WTC11 (cell line): ENCODE data around the gene TMC4. TPM values are rescaled to one million over a fixed set of nuclear protein-coding genes. Genes with fewer than 3 reads are reported as not detected.

Source experiments
- ATAC-seq: fragments of 200-7000 bp; cut with Tn5 transposase; 2 replicates; pipeline ENCODE4 v1.10.0; 2021; ENCODE audit warnings: mild to moderate bottlenecking, moderate library complexity
- CTCF ChIA-PET: fragments of 300-600 bp; sonication (Branson Sonifier 250); formaldehyde crosslinking; loops from one replicate; lab custom pipeline; 2021; ENCODE audit warnings: antibody characterized with exemption; lab: Charles Lee
- POLR2A ChIA-PET: fragments of 350-600 bp; sonication (Branson Sonifier 250); formaldehyde crosslinking; loops from one replicate; lab custom pipeline; 2021; ENCODE audit warnings: antibody characterized with exemption; lab: Charles Lee
- DNase-seq: peaks from one replicate; pipeline ENCODE4 v3.0.0; 2021; ENCODE audit warnings: low spot score
- H3K27ac Mint-ChIP-seq: 2 replicates; pipeline ENCODE4 v1.8.0; 2021; ENCODE audit warnings: mixed read lengths
- H3K27me3 Mint-ChIP-seq: 2 replicates; pipeline ENCODE4 v1.8.0; 2021; ENCODE audit warnings: low read depth, mild to moderate bottlenecking, moderate library complexity, mixed read lengths
- H3K36me3 Mint-ChIP-seq: 2 replicates; pipeline ENCODE4 v1.8.0; 2021; ENCODE audit warnings: mixed read lengths
- H3K4me1 Mint-ChIP-seq: 2 replicates; pipeline ENCODE4 v1.8.0; 2022; ENCODE audit warnings: mixed read lengths
- H3K4me3 Mint-ChIP-seq: 2 replicates; pipeline ENCODE4 v1.8.0; 2021; ENCODE audit warnings: mild to moderate bottlenecking, moderate library complexity, mixed read lengths
- H3K9me3 Mint-ChIP-seq: 2 replicates; pipeline ENCODE4 v1.8.0; 2021; ENCODE audit warnings: mixed read lengths
- AFF4 ChIP-seq: sonication (generic); formaldehyde crosslinking; IDR thresholded peaks from 2 replicates; pipeline ENCODE4 v1.8.1; 2023; ENCODE audit warnings: mild to moderate bottlenecking, missing genetic modification reagents, borderline replicate concordance
- ATF6 ChIP-seq: sonication (generic); formaldehyde crosslinking; IDR thresholded peaks from 2 replicates; pipeline ENCODE4 v1.8.1; 2023; ENCODE audit warnings: mild to moderate bottlenecking, missing genetic modification reagents
- CREM ChIP-seq: sonication (generic); formaldehyde crosslinking; IDR thresholded peaks from 2 replicates; pipeline ENCODE4 v1.8.1; 2022; ENCODE audit warnings: mild to moderate bottlenecking, missing genetic modification reagents, moderate library complexity
- E2F5 ChIP-seq: sonication (generic); formaldehyde crosslinking; IDR thresholded peaks from 2 replicates; pipeline ENCODE4 v1.8.1; 2022; ENCODE audit warnings: mild to moderate bottlenecking, moderate library complexity, missing genetic modification reagents
- ELF4 ChIP-seq: sonication (generic); formaldehyde crosslinking; IDR thresholded peaks from 2 replicates; pipeline ENCODE4 v1.8.1; 2022; ENCODE audit warnings: low read depth, mild to moderate bottlenecking, moderate library complexity, missing genetic modification reagents
- EMX1 ChIP-seq: fragments of 250-450 bp; sonication (Bioruptor Pico); IDR thresholded peaks from 2 replicates; pipeline ENCODE4 v1.8.0; 2021; ENCODE audit warnings: mild to moderate bottlenecking
- ERG ChIP-seq: fragments of 250-450 bp; sonication (Bioruptor Pico); IDR thresholded peaks from 2 replicates; pipeline ENCODE4 v1.8.0; 2021; ENCODE audit warnings: mild to moderate bottlenecking
- MLX ChIP-seq: sonication (generic); formaldehyde crosslinking; IDR thresholded peaks from 2 replicates; pipeline ENCODE4 v1.8.1; 2023; ENCODE audit warnings: mild to moderate bottlenecking, missing genetic modification reagents, moderate library complexity
- TCF7 ChIP-seq: sonication (generic); formaldehyde crosslinking; IDR thresholded peaks from 2 replicates; pipeline ENCODE4 v1.8.0; 2022; ENCODE audit warnings: mild to moderate bottlenecking, low read depth, missing genetic modification reagents, moderate library complexity
- USF1 ChIP-seq: sonication (generic); formaldehyde crosslinking; IDR thresholded peaks from 2 replicates; pipeline ENCODE4 v1.8.0; 2022; ENCODE audit warnings: mild to moderate bottlenecking, missing genetic modification reagents
- ZNF138 ChIP-seq: sonication (generic); formaldehyde crosslinking; conservative IDR thresholded peaks from 2 replicates; pipeline ENCODE4 v1.8.1; 2022; ENCODE audit warnings: mild to moderate bottlenecking, moderate library complexity, missing genetic modification reagents
- ZNF219 ChIP-seq: sonication (generic); formaldehyde crosslinking; IDR thresholded peaks from 2 replicates; pipeline ENCODE4 v1.8.0; 2023; ENCODE audit warnings: missing genetic modification reagents, mild to moderate bottlenecking, borderline replicate concordance
- ZNF317 ChIP-seq: sonication (generic); formaldehyde crosslinking; IDR thresholded peaks from 2 replicates; pipeline ENCODE4 v1.8.1; 2023; ENCODE audit warnings: low read depth, mild to moderate bottlenecking, moderate library complexity, missing genetic modification reagents, borderline replicate concordance
- ZNF512 ChIP-seq: sonication (generic); formaldehyde crosslinking; IDR thresholded peaks from 2 replicates; pipeline ENCODE4 v1.8.1; 2022; ENCODE audit warnings: missing genetic modification reagents, borderline replicate concordance
- total RNA-seq: library from RNA; stranded (reverse); gene quantifications from 3 replicates; pipeline ENCODE4 v1.2.3, GENCODE V29; 2021

The TMC4 gene
- total RNA-seq, 1 experiment from 2014 or later, result 9.3 TPM

GRCh38 chr19:54173951-54174834, 1.2 kb upstream of the TMC4 start:
- Mint-ChIP-seq H3K4me1 (peaks cover 20% of the 10 kb centered on the region), H3K27ac (no peak overlapping the region), H3K9me3 (no peaks in the 10 kb centered on the region), H3K4me3 (no peak overlapping the region), H3K27me3 (no peaks in the 10 kb centered on the region), H3K36me3 (peaks cover 11% of the 10 kb centered on the region)
- TF ChIP-seq ZNF317 (CRISPR knock-in tag) (no peak), ELF4 (CRISPR knock-in tag) (no peak), MLX (CRISPR knock-in tag) (no peak), USF1 (CRISPR knock-in tag) (no peak), TCF7 (CRISPR knock-in tag) (no peak), E2F5 (CRISPR knock-in tag) (no peak), EMX1 (CRISPR knock-in tag) (no peak), ZNF512 (no peak), ATF6 (CRISPR knock-in tag) (no peak), ERG (CRISPR knock-in tag) (no peak), ZNF219 (CRISPR knock-in tag) (no peak), CREM (CRISPR knock-in tag) (no peak), ZNF138 (CRISPR knock-in tag) (no peak)
- POLR2A ChIA-PET, result interaction anchor here (0.6 to 1.6 kb wide), 8 partner anchors 9 to 1235 kb away, joined by 3 to 5 read pairs (median 4); partner anchors contain the start of genes MBOAT7, PRPF31, TFPT and TSEN34
- no peak for DNase-seq
- CTCF ChIA-PET, result interaction anchor here (0.9 to 2.2 kb wide), 9 partner anchors 9 to 152 kb away, joined by 3 to 31 read pairs (median 6); partner anchors contain the start of genes CNOT3, MBOAT7 and TSEN34
- ATAC-seq, result no peak

- Mint-ChIP-seq H3K27me3 (no peaks in the 10 kb centered on the region), H3K4me1 (peaks cover 16% of the 10 kb centered on the region), H3K4me3 (peak overlapping the region; percentile 82), H3K9me3 (no peaks in the 10 kb centered on the region), H3K27ac (no peak overlapping the region), H3K36me3 (peaks cover 10% of the 10 kb centered on the region)
- POLR2A ChIA-PET, result interaction anchor here (0.8 to 1.6 kb wide), 7 partner anchors 8 to 78 kb away, joined by 3 to 9 read pairs (median 4); partner anchors contain the start of genes MBOAT7, PRPF31, TFPT and TSEN34
- CTCF ChIA-PET, result interaction anchor here (0.6 to 2.2 kb wide), 19 partner anchors 8 to 454 kb away, joined by 3 to 31 read pairs (median 4); partner anchors contain the start of genes CNOT3, LILRA6, MBOAT7 and PRPF31
- 0 out of 2 replicates have a peak, but pooled peaks have one; percentile 17 for TF ChIP-seq AFF4 (CRISPR knock-in tag)
- TF ChIP-seq ZNF219 (CRISPR knock-in tag), result no peak
- DNase-seq (no peak), ATAC-seq (peak; percentile 6)
These were observed 369 bp upstream of the TMC4 start for GRCh38 chr19:54173359-54173699.
